HS-27A (cell line): Measurements from ENCODE around the gene CCL3.
A peak's percentile ranks its signal among the peaks of the same experiment; 100 is the strongest.
"Not testable (repeated sequence)": the region's sequence is repeated elsewhere in the genome, so short reads cannot be mapped to it uniquely, and the experiment has no call there.

Experiments
- DNase-seq: peaks from one replicate; pipeline ENCODE4 v3.0.0-alpha.2; 2012; ENCODE audit warnings: low read depth, missing footprints

The CCL3 gene

DNA sequence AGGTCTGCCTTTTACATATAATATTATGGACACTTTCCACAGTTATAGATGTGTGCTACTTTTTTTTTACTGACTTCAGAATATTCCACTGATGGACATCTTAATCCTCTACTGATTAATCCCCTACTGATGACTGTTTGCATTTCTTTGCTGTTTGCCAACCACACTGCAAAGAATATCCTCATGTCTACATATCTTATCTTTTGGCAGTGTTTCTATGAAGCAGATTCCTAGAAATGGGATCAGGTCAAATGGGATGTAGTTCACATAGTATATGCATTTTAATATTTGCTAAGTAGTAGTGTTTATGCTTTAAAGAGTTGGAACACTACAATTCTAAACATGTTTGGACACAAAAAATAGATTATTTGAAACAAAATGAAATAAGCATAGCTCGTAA lies 3.2 kb downstream of the CCL3 start:
- DNase-seq: no peak

DNA sequence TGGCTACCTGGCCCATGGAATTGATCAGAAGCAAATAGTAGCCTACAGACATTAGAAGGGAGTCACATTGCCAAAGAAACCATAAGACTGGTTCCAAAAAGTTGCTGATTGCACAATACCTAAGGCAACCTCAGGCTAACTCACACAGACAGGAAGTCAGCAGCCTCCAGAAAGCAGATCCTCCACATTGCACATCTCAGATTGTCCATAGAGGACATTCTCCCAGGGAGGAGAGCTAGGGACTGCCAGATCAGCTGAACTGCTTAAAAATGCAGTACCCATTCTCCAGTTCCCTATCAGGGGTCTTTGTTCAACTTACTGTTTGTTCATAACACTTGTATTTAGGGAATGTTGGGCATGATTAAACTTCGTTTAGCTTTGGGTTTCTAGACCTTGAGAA lies 4.2 kb downstream of the CCL3 start:
- DNase-seq: no peak

DNA sequence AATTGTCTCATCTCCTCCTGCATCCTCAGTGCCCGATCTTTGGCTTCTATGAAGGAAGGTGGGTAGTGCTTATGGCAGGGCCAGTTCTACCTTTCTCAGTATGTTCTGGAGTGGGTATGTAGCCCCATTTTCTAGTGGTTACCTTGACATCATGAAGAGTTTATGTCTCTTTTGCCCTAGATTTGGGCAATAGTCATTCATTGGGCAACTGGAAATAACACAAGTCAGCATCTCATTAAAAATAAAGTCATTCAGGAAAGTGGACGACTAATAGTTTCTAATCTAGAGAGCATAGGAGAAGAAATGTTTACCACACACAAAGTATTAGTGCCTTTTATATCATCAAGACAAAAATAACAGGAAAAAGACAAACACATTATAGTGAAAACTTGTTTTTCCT lies 6.3 kb downstream of the CCL3 start:
- not testable (repeated sequence) for DNase-seq

DNA sequence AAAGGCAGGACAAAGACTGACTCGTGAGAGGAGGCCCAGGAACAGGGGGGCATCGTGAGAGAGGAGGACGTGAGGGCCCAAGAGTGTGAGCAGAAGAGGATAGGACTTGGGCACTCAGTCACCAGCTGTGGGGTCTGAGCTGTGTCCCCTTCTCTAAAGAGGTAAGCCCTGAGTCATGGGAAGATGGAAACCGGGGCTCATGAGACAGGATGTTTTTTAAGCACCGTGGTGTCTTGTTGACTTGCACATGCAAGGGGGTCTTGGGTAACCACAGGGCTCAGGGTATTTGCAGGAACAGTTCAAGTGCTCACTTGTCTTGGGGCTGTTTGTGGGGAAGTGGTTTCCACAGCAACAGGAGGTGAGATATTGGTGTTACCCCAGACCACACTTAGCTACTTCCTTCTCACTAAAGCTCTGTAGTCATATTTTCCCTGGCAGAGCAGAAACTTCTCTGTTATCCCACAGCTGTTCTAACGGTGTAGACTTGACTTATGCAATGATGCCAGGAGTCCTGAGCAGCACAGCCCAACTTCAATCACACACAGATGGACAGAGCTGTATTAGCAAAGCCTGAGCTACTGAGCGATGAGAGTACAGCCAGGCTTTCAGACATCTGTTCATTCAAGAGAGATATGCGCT lies 7.3 kb downstream of the CCL3 start:
- DNase-seq: not testable (repeated sequence)

DNA sequence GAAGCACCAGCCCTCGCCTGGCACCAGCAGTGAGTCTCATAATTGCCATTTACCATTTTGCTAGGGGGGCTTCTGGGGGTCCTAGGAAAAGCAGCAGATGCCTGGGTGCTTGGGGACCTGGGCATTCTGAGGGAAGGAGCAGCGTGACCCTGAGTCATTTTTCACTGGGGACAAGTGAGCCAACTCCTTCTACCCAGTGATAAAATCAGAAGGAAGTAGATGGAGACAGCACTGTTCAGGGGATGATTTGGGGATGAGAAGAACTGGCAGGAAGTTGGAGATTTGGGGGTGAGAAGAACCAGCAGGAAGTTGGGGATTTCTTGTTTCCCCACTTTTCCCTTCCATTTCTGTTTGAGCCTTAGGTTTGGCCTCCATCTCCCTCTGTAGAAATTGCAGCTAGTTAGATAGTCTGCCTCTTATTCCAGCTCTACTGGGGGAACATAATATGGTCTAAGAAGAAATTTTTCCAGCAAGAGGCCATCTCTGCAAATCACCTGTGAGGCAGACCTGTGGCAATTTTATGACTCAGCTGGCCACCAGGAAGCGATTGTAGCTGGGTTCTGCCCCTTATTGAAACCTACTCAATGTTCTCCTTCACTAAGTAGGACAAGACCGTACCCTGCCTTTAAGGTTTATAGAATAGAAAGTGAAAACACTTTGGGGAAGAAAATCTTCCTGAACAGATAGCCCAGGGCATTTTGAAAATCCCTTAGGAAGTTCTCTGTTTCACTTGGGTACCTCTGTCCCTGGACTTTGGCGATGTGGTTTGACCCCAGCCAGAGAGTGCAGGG lies 8.1 kb downstream of the CCL3 start:
- not testable (repeated sequence) for DNase-seq

DNA sequence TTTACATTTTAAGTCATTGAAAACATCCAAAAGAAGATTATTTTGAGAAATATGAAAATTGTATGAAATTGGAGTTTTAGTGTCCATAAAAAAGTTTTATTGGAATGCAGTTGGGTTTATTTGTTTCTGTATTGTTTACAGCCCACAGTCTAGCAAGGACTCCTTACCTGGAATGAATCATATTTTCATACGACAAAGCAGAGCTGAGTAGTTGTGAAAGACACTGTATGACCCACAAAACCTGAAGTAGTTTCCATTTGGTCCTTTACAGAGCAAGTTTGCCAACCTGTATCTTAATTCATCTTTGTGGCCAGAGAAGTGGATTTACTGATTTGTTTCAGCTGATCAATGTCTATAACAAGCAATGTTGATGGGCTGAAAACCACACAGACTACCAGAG lies 15.6 kb downstream of the CCL3 start:
- DNase-seq: no peak

DNA sequence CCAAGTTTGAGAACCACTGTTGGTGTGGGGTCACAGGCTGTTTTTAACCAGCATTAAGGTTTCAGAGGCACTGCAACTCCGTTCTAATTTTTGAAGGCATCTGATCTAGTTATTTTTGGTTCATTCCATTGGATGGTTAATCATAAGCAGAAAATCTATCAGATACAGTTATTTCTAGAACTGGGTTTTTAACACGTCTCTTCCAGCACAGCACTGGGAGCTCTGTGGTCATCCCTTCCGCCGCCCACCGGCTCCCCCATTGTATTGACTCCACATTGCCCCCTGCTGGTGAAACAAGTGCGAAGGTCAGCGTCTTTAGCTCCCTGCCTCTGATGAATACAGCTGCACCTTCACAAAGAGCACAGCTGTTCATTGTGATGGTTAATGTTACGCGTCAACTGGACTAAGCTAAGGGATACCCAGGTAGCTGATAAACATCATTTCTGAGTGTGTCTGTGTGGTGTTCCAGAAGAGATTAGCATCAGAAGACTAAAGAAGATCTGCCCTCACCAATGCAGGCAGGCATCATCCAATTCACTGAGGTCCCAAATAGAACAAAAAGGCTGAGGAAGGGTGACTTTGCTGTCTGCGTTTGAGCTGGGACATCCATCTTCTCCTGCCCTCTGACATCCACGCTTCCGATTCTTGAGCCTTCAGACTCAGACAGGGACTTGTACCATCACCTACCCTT lies 17.4 kb downstream of the CCL3 start:
- peak; percentile 9 for DNase-seq

DNA sequence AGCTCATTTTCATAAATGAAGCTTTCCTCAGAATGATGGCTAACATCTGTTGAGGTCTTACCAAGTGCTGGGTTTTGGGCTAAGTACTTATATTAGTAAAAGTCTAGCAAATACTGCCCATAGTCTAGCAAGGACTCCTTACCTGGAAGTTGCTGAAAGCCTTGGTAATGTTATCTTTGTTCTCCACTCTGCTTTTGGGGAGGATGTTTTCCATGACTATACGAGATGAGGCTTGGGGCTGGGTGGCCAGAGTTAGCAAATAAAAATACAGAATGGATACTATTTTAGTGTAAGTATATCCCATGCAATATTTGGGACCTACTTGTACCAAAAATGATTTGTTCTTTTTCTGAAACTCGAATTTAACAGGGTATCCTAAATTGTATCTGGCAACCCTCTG lies 18.2 kb downstream of the CCL3 start:
- no peak for DNase-seq

DNA sequence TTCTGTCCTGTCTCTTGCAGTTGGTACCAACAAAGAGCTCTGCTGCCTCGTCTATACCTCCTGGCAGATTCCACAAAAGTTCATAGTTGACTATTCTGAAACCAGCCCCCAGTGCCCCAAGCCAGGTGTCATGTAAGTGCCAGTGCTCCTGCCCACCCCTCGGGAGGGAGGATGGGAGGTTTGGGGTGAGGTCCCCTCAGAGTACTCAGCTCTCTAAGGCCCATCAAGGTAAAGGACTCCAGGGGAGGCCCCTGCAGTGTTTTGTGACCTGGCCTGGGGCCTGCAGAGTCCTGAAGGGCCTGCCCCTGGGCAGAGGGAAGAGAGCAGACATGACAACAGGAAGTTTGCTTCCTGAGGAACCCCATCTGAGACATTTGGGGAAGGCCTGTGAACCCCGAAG lies 19.5 kb downstream of the CCL3 start:
- no peak for DNase-seq

DNA sequence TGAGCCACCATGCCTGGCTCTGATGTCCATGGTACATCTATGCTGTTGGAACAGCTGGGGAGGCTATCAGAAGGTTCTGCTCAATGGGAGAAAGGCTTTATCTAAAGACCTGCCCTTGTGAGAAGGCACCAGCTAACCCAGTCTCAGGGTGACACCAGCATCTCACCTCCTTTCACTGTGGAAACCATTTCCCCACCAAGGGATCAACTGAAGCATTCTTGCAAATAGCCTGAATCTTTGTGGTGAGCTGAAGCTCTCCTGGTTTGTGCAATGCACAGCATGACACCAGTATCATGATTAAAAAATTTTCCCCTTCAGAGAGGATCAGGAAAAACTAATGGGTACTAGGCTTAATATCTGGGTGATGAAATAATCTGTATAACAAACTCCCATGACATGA lies 20.8 kb downstream of the CCL3 start:
- DNase-seq: no peak

DNA sequence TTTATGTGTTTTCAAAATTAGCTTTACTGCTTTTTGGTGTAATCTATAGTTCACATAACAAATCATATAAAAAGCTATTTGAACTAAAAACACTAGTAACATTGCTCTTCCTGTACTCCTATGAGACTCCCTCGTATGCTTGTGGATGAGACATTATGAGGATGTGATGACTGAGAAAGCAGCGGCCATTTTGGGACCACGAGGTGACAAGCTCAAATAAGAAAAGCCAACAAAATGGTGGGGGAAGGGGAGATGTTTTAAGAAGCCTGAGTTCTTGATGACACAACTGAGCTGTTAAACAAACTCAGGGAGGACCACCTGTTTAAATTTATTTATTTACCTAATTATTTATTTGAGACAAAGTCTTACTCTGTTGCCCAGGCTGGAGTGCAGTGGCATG lies 21.4 kb downstream of the CCL3 start:
- no peak for DNase-seq

DNA sequence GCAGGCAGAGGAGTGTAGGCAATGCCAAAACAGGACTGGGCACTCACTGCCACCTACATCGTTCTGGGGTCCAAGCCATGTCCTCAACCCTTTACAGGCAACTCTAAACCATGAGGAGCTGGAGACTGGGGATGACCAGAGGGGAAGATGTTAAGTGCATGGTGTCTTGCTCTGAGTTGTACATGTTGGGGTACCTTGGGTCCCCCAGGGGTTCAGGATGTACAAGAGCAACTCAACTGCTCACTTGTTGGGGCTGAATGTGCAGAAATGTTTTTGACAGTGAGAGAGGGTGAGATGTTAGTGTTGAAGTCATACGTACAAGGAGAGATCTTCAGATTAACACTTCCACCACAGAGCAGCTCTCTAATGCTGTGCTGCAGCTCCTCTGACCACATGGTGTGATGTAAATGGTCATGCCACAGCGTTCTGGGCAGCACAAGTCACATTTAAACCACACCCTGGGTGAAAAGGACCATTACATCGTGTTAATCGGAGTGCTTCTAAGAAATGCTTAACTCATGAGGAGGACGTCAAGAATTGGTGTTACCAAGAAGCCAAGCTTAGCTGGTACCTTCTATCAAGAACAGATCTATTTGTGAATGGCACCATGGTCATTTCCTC lies 23.5 kb downstream of the CCL3 start:
- no peak for DNase-seq

DNA sequence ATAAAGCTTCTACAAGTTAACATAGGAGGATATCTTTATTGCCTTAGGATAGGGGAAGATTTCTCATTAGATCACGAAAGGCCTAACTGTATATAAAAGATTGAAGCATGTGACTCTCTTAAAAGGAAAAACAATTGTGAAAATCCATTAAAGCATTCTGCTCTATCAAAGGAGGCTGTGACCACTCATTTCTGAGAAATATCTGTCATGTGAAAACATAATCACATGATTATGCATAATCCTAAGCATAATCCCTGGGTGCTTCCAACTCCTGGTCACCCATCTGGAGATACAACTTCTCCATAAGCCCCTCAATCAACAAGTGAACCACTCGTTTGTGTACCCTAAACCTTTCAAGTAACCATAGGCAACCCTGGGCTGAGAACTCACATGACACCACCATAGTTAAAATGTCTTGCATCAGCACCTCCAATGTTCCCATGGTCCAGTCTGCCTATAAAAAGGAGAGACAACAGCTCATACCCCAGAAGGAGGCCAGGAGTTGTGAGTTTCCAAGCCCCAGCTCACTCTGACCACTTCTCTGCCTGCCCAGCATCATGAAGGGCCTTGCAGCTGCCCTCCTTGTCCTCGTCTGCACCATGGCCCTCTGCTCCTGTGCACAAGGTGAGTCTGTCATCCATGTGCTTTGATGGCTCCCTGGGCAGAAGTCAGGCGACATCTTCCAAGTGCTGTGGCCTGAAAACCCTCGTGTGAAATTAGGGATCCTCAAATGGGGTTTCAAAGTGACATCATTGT lies 26.0 kb downstream of the CCL3 start, which contains the start of gene CCL18:
TSS of gene CCL18 (plus strand) at position 487 of the 756 bp plus-strand sequence. CDS start at position 558, 71 bp downstream.
- DNase-seq: no peak

DNA sequence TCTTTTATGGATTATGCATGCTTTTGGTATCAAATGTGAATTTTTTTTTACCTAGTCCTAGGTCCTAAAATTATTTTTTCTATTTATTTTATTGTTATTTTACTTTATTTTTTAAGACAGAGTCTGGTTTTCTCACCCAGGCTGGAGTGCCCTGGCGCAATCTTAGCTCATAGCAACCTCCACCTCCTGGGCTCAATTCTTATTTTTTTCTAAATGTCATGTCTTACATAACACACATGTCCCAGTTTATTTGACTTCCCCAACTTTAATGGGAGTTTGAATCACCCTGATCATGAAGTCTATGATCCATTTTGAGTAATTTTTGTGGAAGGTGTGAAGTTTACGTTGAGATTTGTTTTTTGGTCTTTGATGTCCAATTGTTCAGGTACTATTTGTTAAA lies 29.1 kb downstream of the CCL3 start:
- no peak for DNase-seq

DNA sequence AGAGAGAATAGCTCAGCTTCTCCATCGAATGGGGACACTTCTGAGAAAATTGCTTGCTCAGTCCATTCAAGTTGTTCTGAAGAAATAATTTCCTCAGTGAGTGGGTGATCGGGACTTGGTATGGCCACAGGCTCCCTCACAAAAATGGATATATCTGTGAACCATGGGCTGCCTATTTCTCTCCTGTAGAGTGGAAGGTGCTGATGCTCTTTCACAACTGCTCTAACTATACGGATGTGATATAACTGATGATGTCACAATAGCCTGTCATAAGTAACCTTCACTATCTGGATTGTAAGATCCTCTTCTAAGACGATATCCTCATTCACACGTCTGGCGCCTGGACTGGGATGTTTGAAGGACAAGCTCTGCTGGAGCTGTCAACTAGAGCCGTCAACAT lies 30.5 kb downstream of the CCL3 start:
- no peak for DNase-seq

DNA sequence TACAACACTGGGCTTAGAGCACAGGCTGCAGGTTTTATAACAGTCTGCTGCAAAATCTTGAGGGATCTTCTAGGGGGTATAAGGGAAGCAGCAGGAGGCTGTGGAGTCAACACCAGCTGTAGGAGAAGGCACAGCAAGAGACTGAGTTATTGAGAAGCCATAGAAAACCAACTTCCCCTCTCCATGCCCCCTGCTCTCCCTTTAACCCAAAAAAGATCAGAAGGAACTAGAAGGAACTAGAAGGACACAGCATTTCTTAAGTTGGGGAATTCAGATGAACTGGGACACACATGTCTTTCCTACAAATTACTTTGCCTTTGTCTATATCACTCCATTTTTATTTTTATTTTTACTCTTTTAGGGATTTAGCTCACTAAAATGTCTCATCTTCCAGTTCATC lies 32.0 kb downstream of the CCL3 start:
- DNase-seq: no peak

DNA sequence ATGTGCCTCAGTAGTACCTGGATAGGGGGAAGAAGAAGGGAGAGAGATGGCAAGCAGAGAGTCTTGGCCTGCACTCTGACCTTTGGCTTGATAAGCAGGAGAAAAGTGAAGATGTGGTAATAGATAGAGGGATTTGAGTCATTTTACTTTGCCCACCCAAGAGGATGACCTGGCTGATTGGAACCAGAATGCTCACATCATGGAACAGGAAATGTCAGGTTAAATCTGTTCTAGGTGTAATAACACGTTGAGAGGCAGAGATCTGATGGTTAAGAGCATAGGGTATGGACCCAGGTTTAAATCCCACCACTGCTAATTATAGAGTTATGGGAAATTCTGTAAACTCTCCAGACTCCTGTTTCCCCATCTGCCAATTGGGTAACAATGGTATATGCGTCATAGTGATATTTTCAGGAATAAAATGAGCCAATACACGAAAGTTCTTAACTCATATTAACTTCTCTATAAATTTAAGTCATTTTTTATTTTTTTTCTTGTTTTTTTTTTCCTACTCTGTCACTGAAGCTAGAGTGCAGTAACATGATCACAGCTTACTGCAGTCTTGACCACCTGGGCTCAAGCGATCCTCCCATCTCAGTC lies 33.9 kb downstream of the CCL3 start:
- DNase-seq: no peak

DNA sequence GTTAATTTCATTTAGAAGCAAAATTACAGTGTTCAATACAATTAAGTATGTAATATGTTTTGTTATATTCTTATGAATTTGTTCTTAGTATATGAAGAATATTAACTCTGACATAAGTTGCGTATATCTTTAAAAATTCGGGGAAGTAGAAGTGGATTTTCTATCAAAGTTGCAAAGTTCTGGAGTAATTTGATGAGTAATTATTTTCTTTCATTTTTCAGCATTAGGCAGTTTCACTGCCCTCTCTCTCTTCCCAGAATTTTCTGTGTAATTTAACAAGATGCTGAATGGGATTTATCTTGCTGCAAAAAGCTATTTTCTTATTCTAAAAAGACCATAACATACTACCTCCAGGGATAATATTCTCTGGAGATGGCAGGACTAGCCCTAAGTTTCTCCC lies 34.8 kb downstream of the CCL3 start:
- no peak for DNase-seq

DNA sequence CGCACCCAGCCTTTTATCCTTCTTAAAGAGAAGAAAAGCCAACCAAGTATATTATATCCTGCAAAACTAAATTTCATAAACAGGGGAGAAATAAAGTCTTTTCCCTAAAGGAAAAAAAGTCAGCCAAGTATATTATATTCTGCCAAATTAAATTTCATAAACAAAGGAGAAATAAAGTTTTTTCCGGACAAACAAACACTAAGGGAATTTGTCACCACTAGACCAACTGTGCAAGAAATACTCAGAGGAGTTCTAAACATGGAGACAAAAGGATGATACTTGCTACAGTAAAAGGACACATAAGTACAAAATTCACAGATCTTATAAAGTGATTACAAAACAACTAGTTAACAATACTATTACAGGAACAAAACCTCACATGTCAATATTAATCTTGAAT lies 40.3 kb downstream of the CCL3 start:
- DNase-seq: no peak

DNA sequence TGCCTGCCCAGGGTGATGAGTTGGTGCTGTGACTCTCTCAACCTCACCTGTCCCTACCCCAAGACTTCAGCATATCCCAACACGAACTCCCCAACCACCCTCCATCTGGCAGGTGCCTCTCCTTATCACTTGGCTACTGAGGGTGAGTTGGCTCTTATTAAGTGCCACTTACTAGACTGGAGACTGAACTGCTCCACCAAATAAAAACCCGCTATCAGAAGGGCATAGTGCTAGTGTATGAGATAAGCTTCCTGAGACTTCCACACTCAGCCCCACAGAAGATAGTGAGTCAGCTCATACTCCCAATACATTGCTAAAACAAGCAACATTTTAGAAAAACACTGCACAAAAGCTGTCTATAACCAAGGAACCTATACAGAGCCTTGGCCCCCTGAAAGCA lies 41.9 kb downstream of the CCL3 start:
- no peak for DNase-seq
